AG04449 (cell line): Measurements from ENCODE around the gene WDR76.

Source experiments
- CTCF ChIA-PET: fragments of 350-600 bp; formaldehyde crosslinking; extraction: SDS; loops from one replicate; lab custom pipeline; 2021; ENCODE audit warnings: antibody characterized with exemption; lab: Yijun Ruan, JAX
- POLR2A ChIA-PET: fragments of 400-600, 350-600 bp; formaldehyde crosslinking; extraction: SDS; loops from one replicate; lab custom pipeline; 2020; ENCODE audit warnings: antibody characterized with exemption, inconsistent platforms; lab: Yijun Ruan, JAX
- DNase-seq: peaks from one replicate; pipeline ENCODE4 v3.0.0-alpha.2; 2010; ENCODE audit warnings: low read depth, low spot score
- H3K4me3 ChIP-seq: 2 replicates; pipeline ENCODE4 v1.5.1; 2011; ENCODE audit warnings: low read depth, mild to moderate bottlenecking, control low read depth, low read length
- CTCF ChIP-seq: IDR thresholded peaks from one replicate; pipeline ENCODE4 v1.5.1; 2011; ENCODE audit warnings: mild to moderate bottlenecking, moderate library complexity, low read length, control low read depth, inconsistent platforms; ENCODE audit not compliant: insufficient read depth; ENCODE audit errors: missing control alignments

Gene WDR76

GRCh38 chr15:43873651-43874050 lies 46.8 kb downstream of the WDR76 start:
- ChIA-PET POLR2A (no interaction called here), CTCF (interaction anchor here (1.4 to 7.5 kb wide), 8 partner anchors 8 to 347 kb away, joined by 3 to 61 read pairs (median 16); no protein-coding TSS in a partner anchor)
- TF ChIP-seq CTCF, result no peak
- no peak overlapping the region for H3K4me3 ChIP-seq
- no peak for DNase-seq

- H3K4me3 ChIP-seq, result no peak overlapping the region
- POLR2A ChIA-PET, result no interaction called here
- CTCF ChIA-PET, result interaction anchor here (0.7 to 2.2 kb wide), 5 partner anchors 27 to 624 kb away, joined by 3 to 8 read pairs (median 6); no protein-coding TSS in a partner anchor
- TF ChIP-seq CTCF, result no peak
- DNase-seq, result no peak
These were observed 50.1 kb downstream of the WDR76 start for GRCh38 chr15:43876872-43877271.

- no peak for DNase-seq
- ChIA-PET CTCF (interaction anchor here (0.7 to 2.2 kb wide), 5 partner anchors 27 to 624 kb away, joined by 3 to 8 read pairs (median 6); no protein-coding TSS in a partner anchor), POLR2A (no interaction called here)
- H3K4me3 ChIP-seq, result no peak overlapping the region
- no peak for TF ChIP-seq CTCF
These were observed 50.6 kb downstream of the WDR76 start for GRCh38 chr15:43877371-43877770.

- H3K4me3 ChIP-seq, result no peak overlapping the region
- no peak for TF ChIP-seq CTCF
- CTCF ChIA-PET, result interaction anchor here (0.9 to 6.9 kb wide), 3 partner anchors 8 to 623 kb away, joined by 3 to 61 read pairs (median 8); no protein-coding TSS in a partner anchor
- DNase-seq, result no peak
- POLR2A ChIA-PET, result interaction anchor here (0.7 kb wide), 1 partner anchor 452 kb away, joined by 4 read pairs; no protein-coding TSS in a partner anchor
These were observed 51.6 kb downstream of the WDR76 start for GRCh38 chr15:43878446-43878845.

GRCh38 chr15:43879386-43880355 lies 52.9 kb downstream of the WDR76 start:
- no peak for DNase-seq
- ChIA-PET CTCF (interaction anchor here (0.7 to 12.7 kb wide), 8 partner anchors 9 to 408 kb away, joined by 3 to 84 read pairs (median 5); no protein-coding TSS in a partner anchor), POLR2A (no interaction called here)
- no peak overlapping the region for H3K4me3 ChIP-seq
- TF ChIP-seq CTCF, result no peak
